Keratinocyte (primary cell): ENCODE measurements around the gene DPF3.

ENCODE experiments used
- CTCF ChIP-seq, 3 experiments: IDR thresholded peaks in 1 of 3; conservative IDR thresholded peaks in 1 of 3; optimal IDR thresholded peaks in 1 of 3; 2 replicates in 2 of 3; 3 replicates in 1 of 3; pipeline versions ENCODE3 to v1.5.1; 2011; ENCODE audit warnings: low read length in 3 of 3, mild to moderate bottlenecking in 3 of 3, moderate library complexity in 2 of 3, control low read depth in 1 of 3, inconsistent platforms in 1 of 3; ENCODE audit not compliant: insufficient read depth in 2 of 3; ENCODE audit errors: extremely low read depth in 1 of 3
- EZH2 ChIP-seq: IDR thresholded peaks from one replicate; pipeline ENCODE4 v1.6.1; 2012; ENCODE audit warnings: inconsistent platforms, mild to moderate bottlenecking, low read length, moderate library complexity

DNA sequence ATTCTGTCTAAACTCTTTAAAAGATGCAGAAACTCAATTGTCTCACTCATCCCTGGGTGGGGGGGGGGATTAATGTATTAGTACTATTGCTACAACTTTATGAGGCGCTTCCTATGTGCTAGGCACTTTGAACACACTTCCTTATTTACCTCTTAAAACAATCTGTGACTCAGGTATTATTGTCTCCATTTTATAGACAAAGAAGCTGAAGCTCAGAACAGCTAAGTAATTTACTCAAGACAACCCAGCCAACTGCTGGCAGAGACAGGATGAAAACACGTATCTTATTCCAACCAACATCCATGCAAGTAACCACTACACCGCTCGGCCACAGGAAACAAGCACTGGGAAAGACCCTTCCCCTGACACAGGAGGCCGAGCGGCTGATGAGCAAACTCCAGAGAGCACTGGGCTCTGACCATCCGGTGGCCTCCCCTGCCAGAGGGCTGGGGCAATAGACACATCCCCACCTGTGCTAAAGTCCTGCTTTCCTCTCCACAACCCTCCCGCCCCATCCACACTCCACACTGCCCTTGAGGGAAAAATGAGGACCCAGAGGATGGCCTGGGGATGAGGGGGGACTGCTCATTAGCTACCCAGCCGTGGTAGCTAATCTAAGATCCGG lies 244.2 kb downstream of the DPF3 start:
- no peak for TF ChIP-seq CTCF (optimal IDR thresholded peaks at IDR 0.05 in 1 of 3, IDR thresholded peaks at IDR 0.05 in 1 of 3, conservative IDR thresholded peaks at IDR 0.05 in 1 of 3; ENCODE audit: extremely low read depth in 1 of 3, insufficient read depth in 2 of 3, low read length in 3 of 3)
- TF ChIP-seq EZH2 = no peak
